Dendritic cell treated with granulocyte-macrophage colony-stimulating factor and Interleukin-4, amounts not matched to agents 40 ng/mL and 50 ng/mL, for 4 days (primary cell): ENCODE data around the gene BMERB1.

Source experiments
- H3K27ac Mint-ChIP-seq: one replicate; pipeline ENCODE4 v1.8.0; 2022; ENCODE audit warnings: mild to moderate bottlenecking, mixed read lengths
- H3K27me3 Mint-ChIP-seq: one replicate; pipeline ENCODE4 v1.8.0; 2022; ENCODE audit warnings: mild to moderate bottlenecking, mixed read lengths
- H3K36me3 Mint-ChIP-seq: one replicate; pipeline ENCODE4 v1.8.0; 2022; ENCODE audit warnings: low read depth, mixed read lengths
- H3K4me1 Mint-ChIP-seq: one replicate; pipeline ENCODE4 v1.8.0; 2022; ENCODE audit warnings: low read depth, mixed read lengths
- H3K4me3 Mint-ChIP-seq: one replicate; pipeline ENCODE4 v1.8.0; 2022; ENCODE audit warnings: mild to moderate bottlenecking, moderate library complexity, mixed read lengths
- H3K9me3 Mint-ChIP-seq: one replicate; pipeline ENCODE4 v1.8.0; 2022; ENCODE audit warnings: mixed read lengths
- intact Hi-C: fragments of 100-400 bp; cut with micrococcal nuclease; formaldehyde crosslinking; loops from one replicate; pipeline ENCODE4 v1.15.0; 2022

The BMERB1 gene

DNA sequence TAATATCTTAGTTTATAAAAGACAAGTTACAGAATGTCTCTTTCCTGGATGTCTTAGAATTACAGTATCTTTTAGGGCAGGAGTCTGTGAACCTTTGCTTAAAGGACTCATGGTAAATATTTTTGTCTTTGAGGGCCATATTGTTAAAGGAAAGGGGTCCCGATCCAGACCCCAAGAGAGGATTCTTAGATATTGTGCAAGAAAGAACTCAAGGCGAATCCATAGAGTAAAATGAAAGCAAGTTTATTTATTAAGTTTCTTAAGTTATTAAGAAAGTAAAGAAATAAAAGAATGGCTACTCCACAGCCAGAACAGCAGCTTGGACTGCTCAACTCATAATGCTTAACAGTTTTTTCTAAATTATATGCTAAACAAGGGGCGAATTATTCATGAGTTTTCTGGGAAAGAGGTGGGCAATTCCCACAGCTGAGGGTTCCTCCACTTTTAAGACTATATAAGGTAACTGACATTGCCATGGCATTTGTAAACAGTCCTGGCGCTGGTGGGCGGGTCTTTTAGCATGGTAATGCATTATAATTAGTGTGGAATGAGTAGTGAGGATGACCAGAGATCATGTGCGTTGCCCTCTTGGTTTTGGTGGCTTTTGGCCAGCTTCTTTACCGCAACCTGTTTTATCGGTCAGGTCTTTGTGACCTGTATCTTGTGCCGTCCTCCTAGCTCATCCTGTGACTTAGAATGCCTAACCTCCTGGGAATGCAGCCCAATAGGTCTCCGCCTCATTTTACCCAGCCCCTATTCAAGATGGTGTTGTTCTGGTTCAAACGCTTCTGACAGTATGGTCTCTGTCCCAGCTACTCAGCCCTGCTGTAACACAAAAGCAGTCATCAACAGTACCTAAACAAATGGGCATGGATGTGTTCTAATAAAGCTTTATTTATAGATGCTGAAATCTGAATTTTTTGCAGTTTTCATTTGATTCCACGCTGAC is 53.2 kb downstream of the BMERB1 start:
- no peak overlapping the region for H3K27ac Mint-ChIP-seq

DNA sequence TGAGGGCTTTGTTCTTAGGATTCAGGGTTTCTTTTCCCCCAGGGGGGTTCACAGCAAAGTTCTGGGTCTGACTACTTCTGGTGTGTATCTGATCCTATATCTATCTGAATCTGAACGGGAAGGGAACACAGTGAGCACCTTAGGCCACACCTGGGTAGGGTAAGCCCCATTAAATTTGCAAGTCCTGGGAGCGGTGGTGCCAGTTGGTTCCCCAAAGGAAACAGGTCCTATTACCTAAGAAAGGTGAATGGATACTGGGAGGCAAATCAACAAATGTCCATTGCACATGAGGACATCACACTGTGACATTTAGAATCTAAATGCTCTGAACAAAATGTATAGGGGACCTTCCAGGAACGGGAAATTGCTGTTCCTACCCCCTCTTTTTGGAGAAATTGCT is 54.6 kb downstream of the BMERB1 start:
- Mint-ChIP-seq H3K36me3 (no peaks in the 10 kb centered on the region), H3K4me3 (no peak overlapping the region), H3K27me3 (peaks cover 2% of the 10 kb centered on the region), H3K4me1 (peaks cover 43% of the 10 kb centered on the region), H3K9me3 (no peaks in the 10 kb centered on the region), H3K27ac (peak overlapping the region; percentile 17)
- intact Hi-C loops, result no loop called here

More for the DNA sequence above, 53.2 kb downstream of the BMERB1 start:
- no peaks in the 10 kb centered on the region for H3K36me3 Mint-ChIP-seq
- peaks cover 43% of the 10 kb centered on the region for H3K4me1 Mint-ChIP-seq
- intact Hi-C loops, result no loop called here
- peaks cover 2% of the 10 kb centered on the region for H3K27me3 Mint-ChIP-seq
- H3K4me3 Mint-ChIP-seq, result no peak overlapping the region
- no peaks in the 10 kb centered on the region for H3K9me3 Mint-ChIP-seq

DNA sequence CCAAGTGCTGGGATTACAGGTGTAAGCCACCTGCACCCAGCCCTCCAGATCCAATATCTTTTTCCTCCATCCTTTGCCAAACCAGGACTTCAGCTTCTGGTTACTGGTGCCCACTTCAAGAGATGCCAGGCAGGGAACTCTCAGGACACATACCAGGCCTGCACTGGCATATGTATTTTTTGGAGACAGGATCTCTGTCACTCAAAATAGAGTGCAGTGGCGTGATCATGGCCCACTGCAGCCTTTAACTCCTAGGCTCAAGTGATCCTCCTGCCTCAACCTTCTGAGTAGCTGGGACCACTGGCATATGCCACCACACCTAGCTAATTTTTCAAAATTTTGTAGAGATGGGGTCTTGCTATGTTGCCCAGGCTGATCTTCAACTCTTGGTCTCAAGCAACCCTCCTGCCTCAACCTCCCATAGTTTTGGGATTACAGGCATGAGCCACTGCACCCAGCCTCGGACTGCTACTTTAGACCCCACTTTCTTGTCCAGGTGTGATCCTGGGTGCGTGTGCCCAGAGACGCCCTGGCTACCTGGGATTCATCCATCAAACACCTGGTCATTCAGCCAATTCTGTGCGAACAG is 55.8 kb downstream of the BMERB1 start:
- Mint-ChIP-seq H3K27ac (no peak overlapping the region), H3K9me3 (no peaks in the 10 kb centered on the region), H3K36me3 (no peaks in the 10 kb centered on the region), H3K4me3 (no peak overlapping the region), H3K27me3 (peaks cover 2% of the 10 kb centered on the region), H3K4me1 (peaks cover 38% of the 10 kb centered on the region)
- intact Hi-C loops, result no loop called here

DNA sequence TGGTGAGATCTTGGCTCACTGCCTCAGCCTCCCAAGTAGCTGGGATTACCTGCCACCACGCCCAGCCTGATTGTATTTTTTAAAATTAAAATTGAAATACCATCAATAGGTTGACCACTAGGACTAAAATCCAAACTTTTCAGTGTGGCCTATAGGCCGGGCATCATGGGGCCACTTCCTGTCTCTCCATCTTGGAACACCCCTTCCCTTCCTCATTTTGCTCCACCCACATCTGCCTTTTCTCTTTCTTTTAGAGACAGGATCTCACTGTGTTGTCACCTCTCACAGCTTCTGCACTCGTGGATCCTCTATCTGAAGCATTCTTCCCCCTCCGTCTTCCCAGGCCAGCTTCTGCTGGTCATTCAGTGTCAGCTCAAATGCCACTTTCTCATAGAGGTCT is 57.0 kb downstream of the BMERB1 start:
- H3K9me3 Mint-ChIP-seq, result no peaks in the 10 kb centered on the region
- intact Hi-C loops, result no loop called here
- no peak overlapping the region for H3K4me3 Mint-ChIP-seq
- H3K36me3 Mint-ChIP-seq, result no peaks in the 10 kb centered on the region
- H3K27ac Mint-ChIP-seq, result peak overlapping the region; percentile 63
- H3K27me3 Mint-ChIP-seq, result peaks cover 2% of the 10 kb centered on the region
- H3K4me1 Mint-ChIP-seq, result peaks cover 38% of the 10 kb centered on the region

DNA sequence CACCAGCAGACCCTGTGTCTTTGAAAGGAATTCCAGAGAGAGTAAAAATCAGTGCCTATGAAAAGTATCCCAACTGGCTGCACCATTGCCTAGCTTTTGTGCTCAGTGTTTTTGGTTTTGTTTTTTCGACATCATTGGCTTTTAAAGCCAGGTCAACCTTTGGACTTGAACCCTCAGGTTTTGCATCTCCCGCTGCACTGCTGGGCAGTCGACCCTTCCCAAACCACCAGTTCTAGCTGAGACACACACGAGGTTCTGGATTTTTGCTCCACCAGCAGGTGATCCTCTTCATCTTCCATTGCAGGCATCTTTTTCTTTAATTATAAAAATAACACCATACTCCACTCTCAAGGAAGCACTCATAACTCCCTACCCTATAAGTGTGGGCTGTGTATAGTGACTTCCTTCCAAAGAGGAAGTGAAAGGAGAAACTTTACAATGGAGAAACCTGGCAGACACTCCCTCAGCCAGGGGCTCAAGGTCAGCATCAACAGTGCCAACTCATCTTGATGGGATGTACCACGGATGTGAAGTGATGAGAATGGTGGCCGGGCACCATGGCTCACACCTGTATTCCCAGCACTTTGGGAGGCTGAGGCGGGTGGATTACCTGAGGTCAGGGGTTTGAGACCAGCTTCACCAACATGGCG is 57.8 kb downstream of the BMERB1 start:
- Mint-ChIP-seq H3K9me3 (no peaks in the 10 kb centered on the region), H3K4me3 (no peak overlapping the region), H3K4me1 (peaks cover 38% of the 10 kb centered on the region), H3K36me3 (no peaks in the 10 kb centered on the region), H3K27ac (peak overlapping the region; percentile 63), H3K27me3 (peaks cover 2% of the 10 kb centered on the region)
- intact Hi-C loops, result no loop called here

DNA sequence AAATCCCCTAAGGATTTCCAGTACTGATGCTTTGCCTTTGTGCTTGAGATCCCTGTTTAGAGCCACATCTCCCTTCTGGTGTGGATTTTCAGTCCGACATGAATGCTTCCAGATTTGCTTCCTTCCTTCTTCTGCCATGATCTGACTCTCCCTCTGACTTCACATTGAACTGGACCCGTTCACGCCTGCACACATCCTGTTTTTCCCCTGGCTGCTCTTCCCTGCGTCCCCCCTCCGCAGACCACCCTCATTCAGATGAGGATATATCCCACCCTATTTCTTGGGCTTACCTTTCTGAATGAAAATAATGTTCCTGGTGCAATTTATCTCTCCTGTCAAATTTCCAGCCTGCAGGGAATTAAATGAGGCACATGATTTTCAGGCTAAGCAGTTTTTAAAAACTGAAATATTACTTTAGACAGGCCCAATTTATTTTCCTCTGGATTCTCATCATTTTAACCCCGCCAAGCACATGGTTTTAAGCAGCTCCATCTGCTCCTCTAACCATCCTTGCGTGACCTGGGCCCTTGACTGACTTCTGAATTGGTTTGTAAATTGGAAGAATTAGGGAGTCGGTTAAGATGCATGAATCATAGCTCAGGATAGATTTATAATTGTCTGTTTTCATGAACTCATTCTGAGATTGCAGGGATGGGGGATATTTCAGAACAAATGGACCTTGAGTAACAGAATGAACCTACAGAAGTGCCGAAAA is 59.2 kb downstream of the BMERB1 start:
- Mint-ChIP-seq H3K36me3 (no peaks in the 10 kb centered on the region), H3K27ac (no peak overlapping the region), H3K4me3 (no peak overlapping the region), H3K9me3 (no peaks in the 10 kb centered on the region), H3K4me1 (peaks cover 44% of the 10 kb centered on the region), H3K27me3 (peaks cover 4% of the 10 kb centered on the region)
- intact Hi-C loops, result no loop called here

DNA sequence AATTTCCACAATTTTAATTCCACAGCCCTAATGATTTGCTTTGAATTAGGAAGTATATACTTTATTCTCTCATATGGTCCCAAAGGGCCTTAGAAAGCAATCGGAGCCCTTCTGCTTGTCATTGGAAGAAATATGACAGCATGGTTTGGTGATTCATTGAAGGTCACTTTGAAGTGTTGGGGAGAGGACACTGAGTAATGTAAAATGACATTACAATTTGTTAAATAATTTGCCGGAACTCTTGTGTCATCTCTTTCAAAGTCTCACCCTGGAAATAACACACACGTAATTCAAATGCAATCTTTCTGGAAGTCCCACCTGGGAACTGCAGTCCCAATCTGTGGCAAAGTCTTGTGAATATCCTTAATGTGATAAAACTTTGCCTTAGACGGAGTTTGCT is 59.8 kb downstream of the BMERB1 start:
- no peak overlapping the region for H3K27ac Mint-ChIP-seq
- peaks cover 8% of the 10 kb centered on the region for H3K27me3 Mint-ChIP-seq
- intact Hi-C loops, result no loop called here
- no peaks in the 10 kb centered on the region for H3K9me3 Mint-ChIP-seq
- no peak overlapping the region for H3K4me3 Mint-ChIP-seq
- H3K36me3 Mint-ChIP-seq, result no peaks in the 10 kb centered on the region
- H3K4me1 Mint-ChIP-seq, result peaks cover 44% of the 10 kb centered on the region

DNA sequence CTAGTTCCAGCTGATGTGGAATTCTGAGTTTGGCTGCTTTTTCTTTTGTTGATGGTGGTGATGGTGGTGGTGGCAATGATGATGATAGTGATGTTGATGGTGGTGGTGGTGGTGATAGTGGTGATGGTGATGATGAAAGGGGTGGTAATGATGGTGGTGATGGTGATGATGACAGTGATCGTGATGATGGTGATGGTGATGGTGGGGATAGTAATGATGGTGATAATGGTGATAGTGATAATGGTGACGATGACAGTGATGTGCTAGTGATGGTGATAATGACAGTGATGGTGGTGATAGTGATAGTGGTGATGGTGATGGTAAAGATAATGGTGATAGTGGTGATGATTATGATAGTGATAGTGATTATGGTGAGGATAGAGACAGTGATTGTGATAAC is 61.5 kb downstream of the BMERB1 start:
- intact Hi-C loops, result no loop called here
- peaks cover 14% of the 10 kb centered on the region for H3K27me3 Mint-ChIP-seq
- H3K36me3 Mint-ChIP-seq, result no peaks in the 10 kb centered on the region
- no peak overlapping the region for H3K4me3 Mint-ChIP-seq
- H3K4me1 Mint-ChIP-seq, result peaks cover 35% of the 10 kb centered on the region
- H3K9me3 Mint-ChIP-seq, result no peaks in the 10 kb centered on the region
- H3K27ac Mint-ChIP-seq, result no peak overlapping the region

DNA sequence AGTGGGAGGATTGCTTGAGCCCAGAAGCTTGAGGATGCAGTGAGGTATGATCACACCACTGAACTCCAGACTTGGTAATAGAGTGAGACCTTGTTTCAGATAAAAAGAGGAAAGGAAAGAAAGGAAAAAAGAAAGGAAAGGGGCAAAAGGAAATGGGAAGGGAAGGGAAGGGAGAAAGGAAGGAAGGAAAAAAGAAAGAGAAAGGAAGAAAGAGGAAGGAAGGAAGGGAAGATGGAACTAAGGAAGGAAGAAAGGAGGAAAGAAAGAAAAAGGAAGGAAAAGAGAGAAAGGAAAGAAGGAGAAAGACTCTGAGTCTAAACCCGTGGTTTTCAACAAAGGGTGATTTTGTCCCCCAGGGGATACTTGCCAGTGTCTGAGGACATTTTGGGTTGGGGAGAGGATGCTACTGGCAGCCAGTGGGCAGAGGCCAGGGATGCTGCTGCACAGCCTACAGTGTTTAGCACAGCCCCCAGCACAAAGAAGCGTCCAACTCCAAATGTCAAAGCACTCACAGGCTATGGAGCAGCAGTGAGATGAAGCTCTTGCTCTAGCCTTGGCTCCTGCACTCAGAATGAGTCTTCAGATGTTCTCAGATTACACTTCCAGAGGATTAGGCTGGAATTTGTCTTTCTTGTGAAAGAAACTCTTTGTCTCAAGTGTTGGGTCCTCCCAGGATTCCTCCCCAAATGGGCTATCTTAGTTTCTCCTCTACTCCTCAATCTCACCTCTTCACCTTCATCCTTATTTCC is 64.2 kb downstream of the BMERB1 start:
- intact Hi-C loops, result no loop called here
- Mint-ChIP-seq H3K9me3 (no peaks in the 10 kb centered on the region), H3K4me3 (no peak overlapping the region), H3K27me3 (peaks cover 22% of the 10 kb centered on the region), H3K36me3 (no peaks in the 10 kb centered on the region), H3K4me1 (peaks cover 17% of the 10 kb centered on the region), H3K27ac (no peak overlapping the region)

DNA sequence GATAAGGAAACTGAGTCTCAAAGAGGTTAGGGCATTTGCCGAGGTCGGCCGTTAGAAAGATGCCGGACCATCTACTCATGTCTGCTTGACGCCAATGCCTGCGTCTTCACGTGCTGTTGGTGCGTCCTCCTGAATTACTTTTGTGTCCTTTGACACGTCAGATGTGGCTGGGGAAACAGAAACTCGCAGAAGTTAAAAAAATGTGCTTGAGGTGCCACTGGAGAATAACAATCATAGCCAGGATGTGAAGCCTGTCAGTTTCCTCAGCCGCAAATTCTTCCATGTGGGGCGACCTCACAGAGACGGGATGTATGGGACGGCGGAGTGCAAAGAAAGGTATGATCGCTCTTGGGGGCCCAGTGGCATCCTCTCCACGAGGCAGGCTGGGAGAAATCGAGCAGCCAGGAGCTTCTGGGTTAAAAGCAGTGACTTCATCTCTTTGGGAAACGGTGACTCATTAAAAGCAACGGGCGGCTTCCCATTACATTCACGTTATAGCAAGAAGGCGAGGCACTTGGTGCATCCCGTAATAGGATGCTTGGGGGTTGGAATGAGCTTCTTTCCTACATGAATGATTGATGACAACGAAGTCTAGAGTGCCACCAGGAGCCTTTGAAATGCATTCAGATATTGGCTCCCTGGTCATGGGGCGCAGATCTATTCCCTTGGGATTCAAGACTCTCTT is 67.8 kb downstream of the BMERB1 start:
- intact Hi-C loops, result no loop called here
- Mint-ChIP-seq H3K27ac (no peak overlapping the region), H3K4me3 (no peak overlapping the region), H3K4me1 (peaks cover 26% of the 10 kb centered on the region), H3K27me3 (peaks cover 28% of the 10 kb centered on the region), H3K36me3 (no peaks in the 10 kb centered on the region), H3K9me3 (no peaks in the 10 kb centered on the region)

DNA sequence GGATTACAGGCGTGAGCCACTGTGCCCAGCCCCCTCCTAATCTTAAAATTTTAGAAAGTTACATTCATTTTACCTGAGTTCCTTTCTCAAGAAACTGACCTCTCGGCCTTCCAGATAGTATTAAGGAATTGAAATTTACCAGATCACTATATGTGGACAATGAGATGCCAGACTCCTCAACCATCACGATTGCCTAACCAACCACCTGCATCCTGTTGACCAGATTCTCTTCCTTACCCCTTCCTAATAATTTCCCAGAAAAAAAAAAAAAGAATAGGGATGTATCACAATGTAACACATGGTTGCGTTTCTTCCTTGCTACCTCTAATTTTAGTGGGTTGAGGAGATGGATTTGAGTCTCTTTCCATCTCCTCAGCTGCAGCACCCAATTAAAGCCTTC is 72.1 kb downstream of the BMERB1 start:
- Mint-ChIP-seq H3K27ac (no peak overlapping the region), H3K4me3 (no peak overlapping the region), H3K4me1 (peaks cover 30% of the 10 kb centered on the region), H3K9me3 (no peaks in the 10 kb centered on the region), H3K27me3 (peaks cover 34% of the 10 kb centered on the region), H3K36me3 (no peaks in the 10 kb centered on the region)
- intact Hi-C loops, result no loop called here

DNA sequence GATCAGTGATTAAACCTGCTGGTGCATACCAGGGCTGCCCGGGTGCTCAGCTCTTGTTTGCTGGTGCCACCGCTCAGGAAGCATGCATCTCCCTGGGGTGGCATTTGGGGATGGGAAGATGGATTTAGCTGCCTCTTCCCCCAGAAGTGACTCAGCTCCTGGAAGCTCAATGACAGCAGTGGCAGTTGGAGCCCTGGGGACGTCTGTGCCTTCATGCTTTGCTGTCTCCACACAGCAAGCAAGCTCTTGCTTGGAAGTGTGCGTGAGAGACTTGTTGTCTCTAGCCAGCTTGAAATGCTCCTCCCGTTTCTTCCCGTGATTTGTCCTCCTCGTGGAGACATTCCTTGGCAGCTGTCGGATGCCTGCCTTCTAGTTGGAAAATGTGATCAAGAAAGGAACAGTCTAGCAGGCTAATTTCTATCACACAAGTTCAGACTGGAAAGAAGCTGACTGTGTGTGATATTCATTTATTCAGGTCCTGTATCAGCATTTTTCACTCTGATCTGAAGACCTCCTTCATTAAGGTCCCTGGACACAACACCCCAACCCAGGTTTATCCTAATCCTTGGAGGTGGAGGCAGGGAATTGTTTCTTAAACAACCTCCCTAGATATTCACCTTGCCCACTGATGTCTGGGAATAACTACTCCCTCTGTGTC is 73.0 kb downstream of the BMERB1 start:
- H3K4me3 Mint-ChIP-seq, result peak overlapping the region; percentile 7

More for the DNA sequence above, 73.0 kb downstream of the BMERB1 start:
- Mint-ChIP-seq H3K4me1 (peaks cover 26% of the 10 kb centered on the region), H3K27me3 (peaks cover 33% of the 10 kb centered on the region), H3K27ac (peak overlapping the region; percentile 39), H3K9me3 (no peaks in the 10 kb centered on the region), H3K36me3 (no peaks in the 10 kb centered on the region)
- intact Hi-C loops, result no loop called here
